HG03521 (cell line): ENCODE data around the gene HES5.

Experiments
- ATAC-seq: cut with Tn5 transposase; IDR thresholded peaks from one replicate; pipeline ENCODE4 v1.9.1; 2021; ENCODE audit warnings: mild to moderate bottlenecking, moderate library complexity; ENCODE audit not compliant: unreplicated experiment

The HES5 gene

GRCh38 chr1:2517966-2518365, 12.1 kb downstream of the HES5 start:
- no peak for ATAC-seq

GRCh38 chr1:2516946-2517345, 13.1 kb downstream of the HES5 start:
- no peak for ATAC-seq

GRCh38 chr1:2516124-2516523, 13.9 kb downstream of the HES5 start:
- ATAC-seq, result no peak

- ATAC-seq, result no peak
These were observed 14.3 kb downstream of the HES5 start for GRCh38 chr1:2515763-2516080.

GRCh38 chr1:2514863-2515762, 14.9 kb downstream of the HES5 start:
- ATAC-seq, result no peak

- ATAC-seq, result no peak
These were observed 16.0 kb downstream of the HES5 start for GRCh38 chr1:2513939-2514652.

- no peak for ATAC-seq
These were observed 17.1 kb downstream of the HES5 start for GRCh38 chr1:2512862-2513421.

- ATAC-seq, result no peak
These were observed 19.5 kb downstream of the HES5 start for GRCh38 chr1:2510366-2511155.

- ATAC-seq, result no peak
These were observed 20.5 kb downstream of the HES5 start for GRCh38 chr1:2509589-2509988.

- no peak for ATAC-seq
These were observed 21.3 kb downstream of the HES5 start for GRCh38 chr1:2508751-2509150.

GRCh38 chr1:2508180-2508579, 21.9 kb downstream of the HES5 start:
- ATAC-seq, result no peak

- no peak for ATAC-seq
These were observed 22.3 kb downstream of the HES5 start for GRCh38 chr1:2507744-2508155.

GRCh38 chr1:2506901-2507565, 23.0 kb downstream of the HES5 start:
- no peak for ATAC-seq

GRCh38 chr1:2506007-2506860, 23.8 kb downstream of the HES5 start:
- no peak for ATAC-seq

GRCh38 chr1:2505461-2505994, 24.5 kb downstream of the HES5 start:
- ATAC-seq, result no peak

GRCh38 chr1:2504949-2505272, 25.2 kb downstream of the HES5 start:
- ATAC-seq, result no peak

- ATAC-seq, result no peak
These were observed 25.7 kb downstream of the HES5 start for GRCh38 chr1:2504225-2504948.

- no peak for ATAC-seq
These were observed 26.4 kb downstream of the HES5 start for GRCh38 chr1:2503554-2504224.
